ENCODE data around the gene FAM163A. TPM values are rescaled to one million over a fixed set of nuclear protein-coding genes. Genes with fewer than 3 reads are reported as not detected.

The FAM163A gene
- total and polyA plus RNA-seq, 7 experiments from 2014 or later, result 0.06 to 0.17 (median 0.14) TPM; not detected in 4

- H3K9me3 ChIP-seq (ENCODE audit: control insufficient read depth in 2 of 3, low read length in 3 of 3), result no peaks in the 10 kb centered on the region
- H3K4me3 ChIP-seq (ENCODE audit: low read length), result no peak overlapping the region
- Mint-ChIP-seq H3K4me1 (peaks cover 2 to 19% (median 6%) of the 10 kb centered on the region in 7 donors), H3K27ac (peak overlapping the region in 1 of 9 donors; percentile 49), H3K27me3 (no peaks in the 10 kb centered on the region), H3K4me3 (no peak overlapping the region), H3K36me3 (peaks cover 0 to 49% (median 21%) of the 10 kb centered on the region in 5 donors), H3K9me3 (no peaks in the 10 kb centered on the region)
- peaks cover 0 to 15% (median 4%) of the 10 kb centered on the region in 3 experiments for H3K36me3 ChIP-seq (ENCODE audit: control insufficient read depth in 2 of 3, insufficient read depth in 3 of 3, low read length in 3 of 3)
- no peaks in the 10 kb centered on the region for H3K4me1 ChIP-seq (ENCODE audit: control insufficient read depth in 2 of 2, insufficient read depth in 2 of 2, low read length in 2 of 2)
- ChIA-PET CTCF (no interaction called here), POLR2A (no interaction called here)
- DNase-seq (no peak), ATAC-seq (peak; percentile 29)
- intact Hi-C loops (cut with micrococcal nuclease), result no loop called here
- no peak overlapping the region for H3K27ac ChIP-seq (ENCODE audit: low read depth, low read length)
- H3K27me3 ChIP-seq (ENCODE audit: control insufficient read depth in 2 of 2, insufficient read depth in 2 of 2, low read length in 2 of 2), result no peaks in the 10 kb centered on the region
Observed at GRCh38 chr1:179856296-179856695, 113.2 kb downstream of the FAM163A start.

DNA sequence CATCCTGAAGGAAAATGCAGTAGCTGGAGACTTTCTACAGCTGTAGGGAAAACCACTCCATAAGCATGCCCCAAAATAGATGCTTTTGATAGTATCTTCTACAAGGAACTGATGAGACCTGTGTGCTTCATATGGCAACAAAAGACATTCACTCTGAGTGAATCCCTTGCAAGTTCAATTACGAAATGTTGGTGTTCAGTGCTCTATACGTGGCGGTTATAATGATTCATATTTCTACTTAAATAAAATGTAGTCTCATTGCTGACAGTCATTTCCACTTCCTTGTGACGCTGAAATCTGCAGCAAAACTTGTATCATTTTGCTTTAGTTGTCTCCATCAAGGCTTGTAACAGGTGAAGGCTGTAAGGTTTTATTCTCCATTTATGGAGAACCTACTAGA, 113.9 kb downstream of the FAM163A start:
- no peak overlapping the region for H3K4me3 Mint-ChIP-seq
- H3K27ac Mint-ChIP-seq, result peak overlapping the region in 1 of 9 donors; percentile 17
- ChIA-PET POLR2A (no interaction called here), CTCF (no interaction called here)
- no peaks in the 10 kb centered on the region for H3K9me3 ChIP-seq (ENCODE audit: control insufficient read depth in 2 of 3, low read length in 3 of 3)
- peaks cover 0 to 9% (median 4%) of the 10 kb centered on the region in 3 experiments for H3K36me3 ChIP-seq (ENCODE audit: control insufficient read depth in 2 of 3, insufficient read depth in 3 of 3, low read length in 3 of 3)
- H3K27me3 ChIP-seq (ENCODE audit: control insufficient read depth in 2 of 2, insufficient read depth in 2 of 2, low read length in 2 of 2), result no peaks in the 10 kb centered on the region
- ATAC-seq, result peak; percentile 50
- no peaks in the 10 kb centered on the region for H3K4me1 ChIP-seq (ENCODE audit: control insufficient read depth in 2 of 2, insufficient read depth in 2 of 2, low read length in 2 of 2)
- no peak overlapping the region for H3K27ac ChIP-seq (ENCODE audit: low read depth, low read length)
- H3K27me3 Mint-ChIP-seq, result no peaks in the 10 kb centered on the region
- H3K4me1 Mint-ChIP-seq, result peaks cover 2 to 19% (median 6%) of the 10 kb centered on the region in 7 donors
- peaks cover 0 to 46% (median 17%) of the 10 kb centered on the region in 5 donors for H3K36me3 Mint-ChIP-seq
- intact Hi-C loops (cut with micrococcal nuclease), result no loop called here
- H3K9me3 Mint-ChIP-seq, result no peaks in the 10 kb centered on the region
- no peak for DNase-seq
- no peak overlapping the region for H3K4me3 ChIP-seq (ENCODE audit: low read length)

DNA sequence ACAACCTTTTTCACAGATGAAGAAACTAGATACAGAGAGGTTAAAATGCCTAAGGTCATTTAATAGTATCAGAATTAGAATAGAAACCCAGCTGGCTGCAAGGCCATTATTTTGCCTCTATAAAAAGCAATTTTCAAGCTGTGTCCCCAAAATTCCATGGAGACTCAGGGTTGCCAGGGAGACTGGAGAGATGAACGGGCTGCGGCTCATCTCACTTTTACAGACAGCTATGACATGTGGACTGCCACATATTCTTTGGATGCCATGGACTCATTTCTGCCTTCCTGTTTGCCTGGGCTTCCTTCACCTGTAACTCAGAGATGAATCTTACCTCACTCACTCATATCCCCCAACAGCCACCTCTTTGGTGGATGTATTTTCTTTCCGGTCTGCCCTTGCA, 117.6 kb downstream of the FAM163A start:
- no peak overlapping the region for H3K27ac ChIP-seq (ENCODE audit: low read depth, low read length)
- intact Hi-C loops (cut with micrococcal nuclease), result loop anchor here in 1 of 2 donors (10.0 kb wide), 1 partner anchor 174 kb away; no protein-coding TSS in a partner anchor
- H3K4me3 ChIP-seq (ENCODE audit: low read length), result no peak overlapping the region
- POLR2A ChIA-PET, result interaction anchor here (0.6 kb wide), 2 partner anchors 25 to 77 kb away, joined by 3 read pairs; no protein-coding TSS in a partner anchor
- peaks cover 0 to 24% (median 5%) of the 10 kb centered on the region in 3 experiments for H3K36me3 ChIP-seq (ENCODE audit: control insufficient read depth in 2 of 3, insufficient read depth in 3 of 3, low read length in 3 of 3)
- CTCF ChIA-PET, result no interaction called here
- Mint-ChIP-seq H3K4me3 (no peak overlapping the region), H3K9me3 (no peaks in the 10 kb centered on the region), H3K27ac (no peak overlapping the region), H3K4me1 (peaks cover 0 to 11% (median 4%) of the 10 kb centered on the region in 7 donors), H3K27me3 (no peaks in the 10 kb centered on the region), H3K36me3 (peaks cover 10 to 61% (median 24%) of the 10 kb centered on the region in 5 donors)
- H3K9me3 ChIP-seq (ENCODE audit: control insufficient read depth in 2 of 3, low read length in 3 of 3), result no peaks in the 10 kb centered on the region
- no peaks in the 10 kb centered on the region for H3K4me1 ChIP-seq (ENCODE audit: control insufficient read depth in 2 of 2, insufficient read depth in 2 of 2, low read length in 2 of 2)
- ATAC-seq (no peak), DNase-seq (no peak)
- H3K27me3 ChIP-seq (ENCODE audit: control insufficient read depth in 2 of 2, insufficient read depth in 2 of 2, low read length in 2 of 2), result no peaks in the 10 kb centered on the region

DNA sequence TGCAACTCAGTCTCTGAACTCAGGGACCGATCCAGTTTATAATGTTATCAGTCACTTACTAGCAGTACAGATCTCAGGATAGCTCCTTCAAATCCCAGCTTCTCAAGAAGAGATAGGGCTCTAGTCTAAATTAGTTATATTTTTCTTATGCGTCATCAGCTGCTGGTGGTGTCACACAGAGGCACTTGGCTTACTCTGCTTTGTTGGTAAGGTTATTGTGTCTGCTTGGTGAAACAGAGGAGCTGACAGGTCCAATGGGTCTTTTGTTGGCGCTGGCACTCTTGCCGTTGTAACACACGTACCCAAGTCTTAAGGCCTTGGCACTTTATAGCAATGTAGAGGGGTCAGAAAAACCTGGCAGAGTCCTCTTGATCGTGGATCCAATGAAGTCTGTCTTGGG, 122.3 kb downstream of the FAM163A start:
- CTCF ChIA-PET, result interaction anchor here (1.2 to 2.8 kb wide), 4 partner anchors 51 to 314 kb away, joined by 4 to 13 read pairs (median 4); no protein-coding TSS in a partner anchor
- Histone ChIP-seq H3K9me3 (ENCODE audit: control insufficient read depth in 2 of 3, low read length in 3 of 3) (no peaks in the 10 kb centered on the region), H3K4me1 (ENCODE audit: control insufficient read depth in 2 of 2, insufficient read depth in 2 of 2, low read length in 2 of 2) (peaks cover 0 to 8% of the 10 kb centered on the region in 2 donors), H3K27ac (ENCODE audit: low read depth, low read length) (no peak overlapping the region), H3K27me3 (ENCODE audit: control insufficient read depth in 2 of 2, insufficient read depth in 2 of 2, low read length in 2 of 2) (no peaks in the 10 kb centered on the region), H3K36me3 (ENCODE audit: control insufficient read depth in 2 of 3, insufficient read depth in 3 of 3, low read length in 3 of 3) (peaks cover 0 to 34% (median 5%) of the 10 kb centered on the region in 3 experiments), H3K4me3 (ENCODE audit: low read length) (no peak overlapping the region)
- Mint-ChIP-seq H3K4me1 (peaks cover 5 to 24% (median 9%) of the 10 kb centered on the region in 7 donors), H3K36me3 (peaks cover 10 to 44% (median 18%) of the 10 kb centered on the region in 5 donors), H3K27ac (peak overlapping the region in 1 of 9 donors; percentile 21), H3K27me3 (no peaks in the 10 kb centered on the region), H3K9me3 (no peaks in the 10 kb centered on the region), H3K4me3 (no peak overlapping the region)
- POLR2A ChIA-PET, result interaction anchor here (1.5 to 2.0 kb wide), 2 partner anchors 12 to 18 kb away, joined by 3 to 5 read pairs; no protein-coding TSS in a partner anchor
- DNase-seq (no peak), ATAC-seq (no peak)
- intact Hi-C loops (cut with micrococcal nuclease), result loop anchor here in 1 of 2 donors (5.0 to 10.0 kb wide), 2 partner anchors 169 to 552 kb away; no protein-coding TSS in a partner anchor

Other genes starting within 250 kb of the FAM163A start
- gene NPHS2, start 167.3 kb upstream of the FAM163A start, total RNA-seq, result not detected
- gene NPHS2, start 167.3 kb upstream of the FAM163A start, polyA plus RNA-seq, result not detected
- not detected for gene TDRD5, start 151.5 kb upstream of the FAM163A start, total RNA-seq
- gene TDRD5, start 151.5 kb upstream of the FAM163A start, polyA plus RNA-seq, result not detected
- gene TOR1AIP2, start 134.5 kb downstream of the FAM163A start, total RNA-seq, result 10 to 100 TPM; 52.0 to 64.9 (median 60.4) TPM
- gene TOR1AIP2, start 134.5 kb downstream of the FAM163A start, polyA plus RNA-seq, result 10 to 100 TPM in 1 of 2 donors, 1 to 10 TPM in 1; 9.5 to 15.0 TPM
- 10 to 100 TPM; 47.4 to 88.6 (median 59.5) TPM for gene TOR1AIP1, start 139.0 kb downstream of the FAM163A start, total RNA-seq
- 10 to 100 TPM; 58.5 to 74.3 TPM for gene TOR1AIP1, start 139.0 kb downstream of the FAM163A start, polyA plus RNA-seq
- gene CEP350, start 211.5 kb downstream of the FAM163A start, total RNA-seq, result 10 to 100 TPM; 56.1 to 90.1 (median 64.4) TPM
- gene CEP350, start 211.5 kb downstream of the FAM163A start, polyA plus RNA-seq, result 10 to 100 TPM; 39.1 to 50.2 TPM

All from naive thymus-derived CD4-positive, alpha-beta T cell (primary cell).